Cardiac muscle cell (in vitro differentiated cells and primary cell): Measurements from ENCODE around the gene NPAS3. TPM values are rescaled to one million over a fixed set of nuclear protein-coding genes. Genes with fewer than 3 reads are reported as not detected.

Experiments
- DNase-seq, 2 donors: peaks; one replicate each; pipeline versions ENCODE4 v3.0.0 to v3.0.0-alpha.2; 2010 to 2017; ENCODE audit warnings: low read depth in 1 of 2, low spot score in 1 of 2
- H3K27ac ChIP-seq: fragments of 200-600 bp; sonication (generic); 2 replicates; pipeline ENCODE4 v1.5.1; 2016
- H3K27me3 ChIP-seq: fragments of 200-600 bp; sonication (generic); 2 replicates; pipeline ENCODE4 v1.6.0; 2016; ENCODE audit warnings: control low read depth
- H3K36me3 ChIP-seq: fragments of 200-600 bp; sonication (generic); 2 replicates; pipeline ENCODE4 v1.5.1; 2016; ENCODE audit warnings: control low read depth
- H3K4me1 ChIP-seq: fragments of 200-600 bp; sonication (generic); 2 replicates; pipeline ENCODE4 v1.8.1; 2017; ENCODE audit warnings: low read depth, mild to moderate bottlenecking, mixed run types
- H3K4me3 ChIP-seq: fragments of 200-600 bp; sonication (generic); 2 replicates; pipeline ENCODE4 v1.5.1; 2016; ENCODE audit warnings: mild to moderate bottlenecking
- H3K9me3 ChIP-seq: fragments of 200-600 bp; sonication (generic); 2 replicates; pipeline ENCODE4 v1.5.1; 2017; ENCODE audit warnings: low read depth, mild to moderate bottlenecking, control low read depth
- CTCF ChIP-seq: IDR thresholded peaks from 2 replicates; pipeline ENCODE4 v1.5.1; 2012; ENCODE audit warnings: low read depth, mild to moderate bottlenecking, low read length
- polyA plus RNA-seq: library from polyadenylated mRNA; unstranded; fragments of >200 nt; fragmentation: Nextera tagmentation; extraction: Ambion mirVana; gene quantifications from 2 replicates; pipeline ENCODE4 v1.2.1, GENCODE V29; 2016
- total RNA-seq: library from RNA; depleted of rRNA; stranded (reverse); fragments of >200 nt; gene quantifications from 2 replicates; pipeline ENCODE4 v1.2.3, GENCODE V29; 2016

NPAS3 gene
- total and polyA plus RNA-seq, 2 experiments from 2014 or later, result 0.18 TPM

- Histone ChIP-seq H3K4me3 (no peak overlapping the region), H3K4me1 (no peaks in the 10 kb centered on the region), H3K27me3 (no peaks in the 10 kb centered on the region), H3K27ac (no peak overlapping the region), H3K36me3 (no peaks in the 10 kb centered on the region), H3K9me3 (no peaks in the 10 kb centered on the region)
- no peak for TF ChIP-seq CTCF
- no peak for DNase-seq
These were observed 642.2 kb downstream of the NPAS3 start for GRCh38 chr14:33580841-33581240.

DNA sequence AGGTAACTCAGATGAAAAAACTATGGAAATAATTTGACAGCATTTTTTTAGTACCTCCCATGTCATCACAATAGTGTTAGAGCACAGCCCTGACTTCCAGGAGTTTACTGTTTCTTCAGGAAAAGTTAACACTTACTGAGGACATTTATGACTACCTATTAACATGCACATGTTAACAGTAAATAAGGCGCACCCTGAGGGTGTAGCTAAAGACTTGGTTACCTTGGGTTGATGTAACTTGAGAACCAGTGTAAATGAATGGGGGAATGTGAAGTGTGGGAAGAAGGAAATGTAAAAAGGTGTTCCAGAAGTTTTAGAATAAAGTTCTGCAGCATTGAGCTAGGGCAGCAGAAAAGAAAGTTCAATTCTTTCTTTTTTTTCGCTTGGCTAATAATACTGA lies 646.0 kb downstream of the NPAS3 start:
- no peak for TF ChIP-seq CTCF
- DNase-seq, result no peak
- H3K9me3 ChIP-seq, result no peaks in the 10 kb centered on the region
- H3K27ac ChIP-seq, result no peak overlapping the region
- no peaks in the 10 kb centered on the region for H3K27me3 ChIP-seq
- no peak overlapping the region for H3K4me3 ChIP-seq
- no peaks in the 10 kb centered on the region for H3K36me3 ChIP-seq
- H3K4me1 ChIP-seq, result no peaks in the 10 kb centered on the region

- TF ChIP-seq CTCF, result no peak
- no peaks in the 10 kb centered on the region for H3K36me3 ChIP-seq
- no peak overlapping the region for H3K4me3 ChIP-seq
These were observed 648.1 kb downstream of the NPAS3 start for GRCh38 chr14:33586806-33587205.

DNA sequence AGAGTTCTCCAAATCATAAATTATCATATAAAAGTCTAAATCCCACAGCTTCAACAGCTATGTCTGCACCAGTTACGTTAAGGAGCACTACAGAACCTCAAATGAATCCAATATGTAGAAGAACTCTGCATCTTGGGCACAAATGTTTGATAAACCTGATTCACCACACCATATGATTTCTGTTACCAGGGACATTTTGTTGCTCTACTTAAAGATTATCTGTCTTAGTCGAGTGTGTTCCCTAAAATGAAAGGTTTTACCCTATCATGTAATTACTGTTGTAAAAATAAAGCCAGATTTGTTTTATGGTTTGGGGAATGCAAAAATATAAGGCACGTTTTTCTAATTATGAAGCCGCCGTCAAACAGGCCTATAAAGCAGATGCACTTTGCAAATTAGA lies 649.1 kb downstream of the NPAS3 start:
- Histone ChIP-seq H3K27me3 (no peaks in the 10 kb centered on the region), H3K27ac (no peak overlapping the region), H3K9me3 (no peaks in the 10 kb centered on the region), H3K4me1 (no peaks in the 10 kb centered on the region), H3K36me3 (no peaks in the 10 kb centered on the region), H3K4me3 (no peak overlapping the region)
- no peak for TF ChIP-seq CTCF
- DNase-seq, result no peak

More at GRCh38 chr14:33586806-33587205, 648.1 kb downstream of the NPAS3 start:
- Histone ChIP-seq H3K27ac (no peak overlapping the region), H3K27me3 (no peaks in the 10 kb centered on the region), H3K4me1 (no peaks in the 10 kb centered on the region), H3K9me3 (no peaks in the 10 kb centered on the region)
- DNase-seq, result no peak

DNA sequence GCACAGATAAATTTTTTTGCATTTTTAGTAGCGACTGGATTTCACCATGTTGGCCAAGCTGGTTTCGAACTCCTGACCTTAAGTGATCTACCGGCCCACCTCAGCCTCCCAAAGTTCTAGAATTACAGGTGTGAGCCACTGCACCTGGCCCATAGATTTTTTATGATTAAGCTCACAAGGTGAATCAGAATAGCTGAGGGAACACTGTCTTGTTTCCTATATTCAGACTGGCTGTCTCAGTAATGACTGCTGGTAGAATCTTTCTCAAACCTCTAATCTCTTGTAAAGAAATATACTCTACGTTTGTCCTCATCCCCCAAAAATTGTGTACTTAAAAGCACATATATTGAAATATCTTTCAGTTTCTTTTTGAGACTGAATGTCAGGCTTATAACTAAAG lies 650.1 kb downstream of the NPAS3 start:
- Histone ChIP-seq H3K27me3 (no peaks in the 10 kb centered on the region), H3K36me3 (no peaks in the 10 kb centered on the region), H3K9me3 (no peaks in the 10 kb centered on the region), H3K4me1 (no peaks in the 10 kb centered on the region), H3K4me3 (no peak overlapping the region), H3K27ac (no peak overlapping the region)
- no peak for TF ChIP-seq CTCF
- no peak for DNase-seq

GRCh38 chr14:33589334-33589733 lies 650.7 kb downstream of the NPAS3 start:
- Histone ChIP-seq H3K27me3 (no peaks in the 10 kb centered on the region), H3K36me3 (no peaks in the 10 kb centered on the region), H3K4me3 (no peak overlapping the region), H3K4me1 (no peaks in the 10 kb centered on the region), H3K9me3 (no peaks in the 10 kb centered on the region), H3K27ac (no peak overlapping the region)
- no peak for TF ChIP-seq CTCF
- DNase-seq, result peak in 1 of 2 donors; percentile 74
